Adipose tissue (tissue), 3 donors: ENCODE measurements around the gene GPR61. TPM values are rescaled to one million over a fixed set of nuclear protein-coding genes. Genes with fewer than 3 reads are reported as not detected.

Experiments
- H3K27ac ChIP-seq: one replicate; pipeline ENCODE4 v1.5.1; 2013; ENCODE audit warnings: low read depth, low read length
- WGBS, 3 donors: extraction: QIAGEN DNeasy Blood & Tissue Kit; methylation state at CpG; one replicate each; pipeline ENCODE4 v1.1.7; 2013; 5-methylcytosine and 5-hydroxymethylcytosine counted together
- polyA plus RNA-seq, 3 donors: library from polyadenylated mRNA; stranded (reverse); fragments of 200-250 nt; gene quantifications; one replicate each; pipeline ENCODE4 v1.2.3, GENCODE V29; 2013
- donor health status: healthy with polysubstance abuse.
- donor health status: Bipolar disorder and iron deficiency.
- donor health status: healthy.

GPR61 gene
- polyA plus RNA-seq, 3 donors, result not detected

GRCh38 chr1:109508001-109508872 is 31.4 kb upstream of the GPR61 start:
- no peak overlapping the region for H3K27ac ChIP-seq
- WGBS, 3 donors, result 91 to 93% (median 91%) methylated on average over 25 of the region's 25 CpGs

DNA sequence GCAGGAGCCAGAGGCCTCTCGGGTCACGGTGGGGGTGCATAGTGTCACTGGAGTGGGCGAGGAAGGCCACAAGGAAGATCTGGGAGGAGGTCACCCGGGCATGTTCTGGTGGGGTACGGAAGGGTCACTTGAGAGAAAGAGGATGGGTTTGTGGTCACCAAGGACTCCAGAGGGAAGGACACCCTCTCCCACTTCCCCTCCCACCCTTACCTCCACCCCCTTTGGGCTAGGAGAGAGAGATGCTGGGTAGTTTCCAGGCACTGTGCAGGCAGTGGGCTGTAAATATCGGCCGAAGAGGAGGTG is 30.8 kb upstream of the GPR61 start:
- no peak overlapping the region for H3K27ac ChIP-seq
- 63 to 77% (median 69%) methylated on average over 7 of the region's 7 CpGs for WGBS, 3 donors

DNA sequence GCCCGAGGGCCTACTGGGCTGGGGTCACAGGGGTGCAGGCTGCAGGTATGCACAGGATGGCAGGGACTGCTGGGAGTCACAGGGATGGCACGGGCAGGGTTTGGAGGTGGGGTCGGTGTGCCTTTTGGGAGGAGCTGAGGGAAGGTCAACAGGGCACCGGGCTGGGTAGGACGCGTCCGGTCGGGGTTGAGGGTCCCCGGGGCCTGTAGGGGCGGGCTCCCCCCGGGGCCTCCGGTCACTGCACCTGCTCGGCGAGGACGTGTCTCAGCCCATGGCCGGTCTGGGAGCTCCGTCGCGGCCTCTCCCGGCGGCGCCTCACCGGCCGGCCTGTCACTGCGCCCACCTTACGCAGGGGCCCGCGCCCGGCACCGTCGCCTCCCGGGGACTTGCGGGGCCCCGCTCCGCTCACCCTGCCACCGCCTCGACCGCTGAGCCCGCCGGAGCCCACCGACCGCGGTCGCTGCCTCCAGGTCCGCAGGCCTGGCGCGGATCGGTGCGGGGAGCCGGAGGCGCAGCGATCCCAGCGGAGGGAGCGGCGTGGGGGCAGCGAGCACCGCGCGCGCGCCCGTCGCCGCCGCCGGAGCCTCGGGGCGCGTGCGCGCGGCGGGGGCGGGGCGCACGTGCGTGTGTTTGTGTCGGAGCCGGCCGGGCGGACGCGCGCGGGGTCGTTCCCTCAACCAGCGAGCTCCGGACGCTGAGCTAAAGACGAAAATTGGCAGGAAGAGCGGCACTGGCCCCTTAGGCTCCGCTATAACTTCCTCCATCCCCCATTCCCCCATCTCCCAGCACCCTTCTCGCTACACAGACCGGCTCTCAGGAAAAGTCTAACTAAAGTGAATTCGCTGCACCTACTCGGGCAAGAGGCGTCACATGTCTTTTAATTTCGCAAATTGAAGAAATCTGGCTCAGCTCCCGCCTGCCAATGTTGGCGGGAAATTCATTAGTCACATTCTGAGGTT is 30.2 kb upstream of the GPR61 start, which contains the start of gene AMIGO1:
AMIGO1 (minus strand) TSS at position 552 of the 959 bp plus-strand sequence. CDS start 815 bp downstream, outside the sequence.
- no peak within 1 kb of the TSS for H3K27ac ChIP-seq
- WGBS, 3 donors, result 1 to 2% (median 1%) methylated on average over 73 to 100 of the region's 100 CpGs

DNA sequence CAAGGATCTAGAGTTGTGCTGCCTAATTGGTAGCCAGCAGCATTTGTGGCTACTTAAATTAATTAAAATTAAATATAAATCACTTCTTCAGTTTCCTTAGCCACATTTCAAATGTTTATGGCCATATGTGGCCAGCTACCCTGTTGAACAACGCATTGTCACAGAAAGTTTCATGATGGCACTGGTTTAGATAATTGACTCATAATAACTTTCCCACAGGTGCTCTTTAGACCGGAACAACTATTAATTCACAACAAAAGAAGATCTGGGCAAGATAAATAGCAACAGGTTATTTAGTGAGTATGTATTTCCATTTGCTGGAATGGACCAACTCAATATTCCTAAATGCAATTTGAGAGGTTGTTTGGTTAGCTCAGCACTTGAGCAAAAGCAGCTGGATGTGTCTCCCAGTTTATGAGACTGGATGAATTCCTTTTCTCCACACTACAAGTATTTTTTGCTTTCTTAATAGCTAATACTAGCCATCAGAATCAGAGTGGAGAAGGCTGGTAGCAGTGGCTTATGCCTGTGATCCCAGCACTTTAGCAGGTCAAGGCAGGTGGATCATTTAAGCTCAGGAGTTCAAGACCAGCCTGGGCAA is 26.5 kb upstream of the GPR61 start:
- 74 to 88% (median 79%) methylated on average over 2 of the region's 2 CpGs for WGBS, 3 donors

DNA sequence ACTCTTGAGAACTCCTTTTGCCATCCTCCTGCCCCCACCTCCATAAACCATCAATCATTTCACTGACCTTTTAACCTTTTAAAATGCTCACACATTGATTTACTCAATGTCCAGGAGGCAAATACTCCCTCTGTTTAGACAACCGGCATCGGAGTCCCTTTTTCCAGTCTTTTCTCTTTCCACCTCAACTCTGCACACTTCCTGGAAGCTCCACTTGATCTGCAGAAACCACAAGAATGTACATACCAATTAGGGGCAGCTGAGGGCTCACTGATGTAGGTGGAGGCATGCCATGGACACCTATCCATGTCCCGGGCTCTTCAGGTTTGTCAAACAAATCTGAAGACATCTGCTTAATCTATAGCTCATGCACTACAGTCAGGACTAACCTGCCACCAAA is 24.8 kb upstream of the GPR61 start:
- 65 to 76% (median 66%) methylated on average over 3 of the region's 3 CpGs for WGBS, 3 donors
- no peak overlapping the region for H3K27ac ChIP-seq

More for the DNA sequence above, 26.5 kb upstream of the GPR61 start:
- no peak overlapping the region for H3K27ac ChIP-seq

DNA sequence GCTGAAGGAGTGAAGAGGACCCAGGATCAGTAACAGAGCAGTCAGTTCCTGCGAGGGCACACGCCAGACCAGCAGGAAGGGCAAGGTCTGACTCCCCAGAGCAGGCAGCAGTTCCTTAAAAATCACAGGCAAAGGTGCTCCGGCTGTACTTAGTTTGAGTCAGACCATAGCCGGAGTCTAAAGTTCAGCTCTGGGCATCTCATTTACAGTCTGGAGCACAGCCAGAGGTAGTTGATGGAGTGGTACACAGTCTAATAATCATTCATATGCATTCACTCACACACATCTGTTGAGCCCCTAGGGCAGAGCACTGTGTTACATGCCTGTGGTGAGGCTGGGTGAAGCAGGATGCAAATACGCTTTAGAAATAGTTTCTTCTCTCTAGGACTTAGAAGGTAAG is 22.8 kb upstream of the GPR61 start:
- H3K27ac ChIP-seq, result no peak overlapping the region
- 66 to 88% (median 80%) methylated on average over 5 of the region's 5 CpGs for WGBS, 3 donors

DNA sequence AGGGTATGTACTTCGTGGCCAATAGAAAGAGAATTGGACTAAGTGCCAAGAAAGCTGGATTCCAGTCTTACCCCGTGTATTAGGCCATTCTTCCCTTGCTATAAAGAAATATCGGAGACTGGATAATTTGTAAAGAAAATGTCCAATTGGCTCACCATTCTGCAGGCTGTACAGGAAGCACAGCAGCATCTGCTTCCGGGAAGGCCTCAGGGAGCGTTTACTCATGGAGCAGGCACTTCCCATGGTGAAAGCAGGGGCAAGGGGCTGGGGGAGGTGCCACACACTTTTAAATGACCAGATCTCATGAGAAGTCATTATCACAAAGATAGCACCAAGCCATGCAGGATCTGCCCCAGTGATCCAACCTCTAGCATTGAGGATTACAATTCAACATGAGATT is 22.3 kb upstream of the GPR61 start:
- H3K27ac ChIP-seq, result no peak overlapping the region
- WGBS, 3 donors, result 82 to 86% (median 84%) methylated on average over 5 of the region's 5 CpGs

GRCh38 chr1:109521002-109521951 is 18.4 kb upstream of the GPR61 start:
- H3K27ac ChIP-seq, result no peak overlapping the region
- 44 to 67% (median 65%) methylated on average over 14 of the region's 14 CpGs for WGBS, 3 donors

- H3K27ac ChIP-seq, result no peak overlapping the region
- 81 to 89% (median 82%) methylated on average over 7 of the region's 7 CpGs for WGBS, 3 donors
Observed at GRCh38 chr1:109522026-109522425, 17.6 kb upstream of the GPR61 start.

- WGBS, 3 donors, result 85 to 95% (median 94%) methylated on average over 2 of the region's 2 CpGs
- H3K27ac ChIP-seq, result no peak overlapping the region
Observed at GRCh38 chr1:109523706-109524105, 16.0 kb upstream of the GPR61 start.

GRCh38 chr1:109527098-109527811 is 12.4 kb upstream of the GPR61 start:
- 70 to 76% (median 72%) methylated on average over 14 of the region's 14 CpGs for WGBS, 3 donors
- no peak overlapping the region for H3K27ac ChIP-seq

DNA sequence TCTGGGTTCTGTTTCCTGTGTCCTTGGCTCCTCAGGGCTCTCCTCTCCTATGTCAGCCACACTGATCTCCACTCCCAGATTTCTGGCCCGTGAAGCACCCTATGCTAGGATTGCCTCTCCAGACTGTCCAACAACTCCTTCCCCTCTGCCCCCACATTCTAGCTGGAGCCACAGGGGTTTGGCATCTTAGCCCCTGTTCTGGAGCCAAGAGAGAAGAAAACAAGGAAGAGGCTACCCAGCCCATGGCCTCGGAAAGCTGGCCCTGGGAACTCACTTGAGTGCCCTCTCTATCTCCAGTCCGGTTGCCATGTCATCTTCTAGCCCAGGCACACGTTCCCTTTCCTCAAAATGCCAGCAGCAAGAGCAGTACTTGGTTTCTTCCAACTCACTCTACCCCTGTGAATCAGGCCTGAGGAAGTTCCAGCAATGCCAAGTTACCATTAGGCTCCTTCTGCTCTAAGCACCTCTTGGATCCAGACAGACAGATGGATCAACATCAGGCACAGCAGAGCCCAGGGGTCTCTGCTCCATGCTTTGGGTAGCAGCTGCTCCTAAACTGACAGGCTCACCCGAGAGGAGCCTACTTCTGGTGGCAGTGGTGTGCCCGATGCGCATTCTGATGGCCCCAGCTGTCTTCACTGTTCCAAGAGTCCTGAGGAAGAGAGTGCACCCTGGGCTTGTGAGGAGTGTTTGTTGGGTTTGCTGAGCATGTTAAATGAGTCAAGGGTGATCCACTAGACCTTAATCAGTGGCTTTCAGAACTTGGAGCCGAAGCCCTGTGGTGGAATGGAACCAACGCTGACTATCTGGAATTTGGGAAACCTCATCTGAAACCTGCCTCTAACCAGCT is 11.6 kb upstream of the GPR61 start:
- no peak overlapping the region for H3K27ac ChIP-seq
- 80 to 84% (median 81%) methylated on average over 9 of the region's 9 CpGs for WGBS, 3 donors

DNA sequence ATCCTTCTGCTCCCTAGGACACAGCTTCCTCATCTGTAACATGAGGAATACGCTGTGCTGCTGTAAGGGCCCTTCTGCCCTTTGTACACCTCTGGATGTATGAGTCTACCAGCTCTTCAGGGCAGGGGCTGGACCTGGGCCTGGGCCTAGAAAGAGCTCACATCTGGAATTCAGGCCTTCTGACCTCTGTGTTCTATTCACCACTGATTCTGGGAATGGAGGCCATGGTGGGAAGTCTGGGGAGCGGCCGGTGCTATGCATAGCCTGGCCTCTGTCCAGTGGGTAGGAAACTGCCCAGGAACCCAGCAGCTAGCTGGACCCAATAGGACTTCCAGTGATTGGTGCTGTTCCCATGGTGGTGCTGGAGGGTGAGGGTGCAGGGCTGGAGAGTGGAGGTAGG is 11.0 kb upstream of the GPR61 start:
- no peak overlapping the region for H3K27ac ChIP-seq
- 75 to 86% (median 84%) methylated on average over 3 of the region's 3 CpGs for WGBS, 3 donors

- WGBS, 3 donors, result 64 to 79% (median 73%) methylated on average over 8 of the region's 8 CpGs
- H3K27ac ChIP-seq, result no peak overlapping the region
Observed at GRCh38 chr1:109529881-109530456, 9.7 kb upstream of the GPR61 start.

DNA sequence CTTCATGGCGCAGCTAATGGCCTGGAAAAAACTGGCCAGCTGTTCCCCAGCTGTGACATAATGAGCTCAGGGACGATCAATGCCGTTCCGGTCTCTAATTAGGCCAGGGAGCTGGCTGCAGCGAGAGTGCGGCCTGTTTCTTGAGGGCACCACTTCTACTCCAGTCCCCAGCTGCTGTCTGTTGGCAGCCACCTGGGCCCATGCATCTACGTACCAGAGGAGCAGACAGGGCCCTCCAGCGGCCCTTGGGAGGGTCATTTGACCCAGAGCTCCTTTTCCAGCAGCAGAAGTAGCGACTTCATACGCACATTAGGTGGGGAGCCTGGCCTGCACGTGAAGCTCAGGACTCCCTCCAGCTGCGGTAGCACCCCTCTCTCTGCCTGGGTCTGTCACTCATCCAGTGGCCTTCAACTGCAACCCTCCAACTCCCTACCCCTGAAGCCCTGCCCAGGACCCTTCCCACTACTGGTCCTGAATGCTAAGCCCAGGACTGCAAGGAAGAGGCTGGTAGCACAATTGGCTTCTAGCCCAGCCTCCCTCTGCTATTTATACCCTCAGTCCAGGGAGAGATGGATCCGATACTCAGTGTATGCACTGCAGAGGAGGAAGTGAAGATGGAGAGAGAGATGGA is 9.1 kb upstream of the GPR61 start:
- no peak overlapping the region for H3K27ac ChIP-seq
- WGBS, 3 donors, result 76 to 83% (median 77%) methylated on average over 13 of the region's 13 CpGs

DNA sequence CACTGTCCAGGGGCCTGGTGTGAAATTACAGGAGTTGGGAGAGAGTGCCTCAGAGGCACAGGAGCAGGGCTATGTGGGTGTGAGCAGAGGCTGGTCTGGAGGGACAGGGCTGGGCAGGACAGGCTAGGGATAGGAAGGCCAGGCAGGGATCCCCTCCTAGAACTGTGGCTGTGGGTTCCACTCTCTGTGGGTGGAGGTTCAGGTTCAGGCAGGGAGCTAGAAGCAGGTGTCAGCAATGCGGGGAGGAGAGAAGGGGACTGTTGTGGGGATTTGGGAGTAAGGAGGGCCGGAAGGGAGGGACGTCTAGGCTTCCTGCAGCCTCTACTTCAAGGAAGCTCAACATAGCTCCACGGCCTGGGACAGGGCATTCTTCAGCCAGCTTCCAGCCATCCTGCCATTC is 8.3 kb upstream of the GPR61 start:
- H3K27ac ChIP-seq, result no peak overlapping the region
- 79 to 82% (median 82%) methylated on average over 4 of the region's 4 CpGs for WGBS, 3 donors
